GM18520 (cell line): ENCODE results near the gene COMT.

Source experiments
- ATAC-seq: cut with Tn5 transposase; IDR thresholded peaks from one replicate; pipeline ENCODE4 v1.9.1; 2021; ENCODE audit not compliant: unreplicated experiment

COMT gene

DNA sequence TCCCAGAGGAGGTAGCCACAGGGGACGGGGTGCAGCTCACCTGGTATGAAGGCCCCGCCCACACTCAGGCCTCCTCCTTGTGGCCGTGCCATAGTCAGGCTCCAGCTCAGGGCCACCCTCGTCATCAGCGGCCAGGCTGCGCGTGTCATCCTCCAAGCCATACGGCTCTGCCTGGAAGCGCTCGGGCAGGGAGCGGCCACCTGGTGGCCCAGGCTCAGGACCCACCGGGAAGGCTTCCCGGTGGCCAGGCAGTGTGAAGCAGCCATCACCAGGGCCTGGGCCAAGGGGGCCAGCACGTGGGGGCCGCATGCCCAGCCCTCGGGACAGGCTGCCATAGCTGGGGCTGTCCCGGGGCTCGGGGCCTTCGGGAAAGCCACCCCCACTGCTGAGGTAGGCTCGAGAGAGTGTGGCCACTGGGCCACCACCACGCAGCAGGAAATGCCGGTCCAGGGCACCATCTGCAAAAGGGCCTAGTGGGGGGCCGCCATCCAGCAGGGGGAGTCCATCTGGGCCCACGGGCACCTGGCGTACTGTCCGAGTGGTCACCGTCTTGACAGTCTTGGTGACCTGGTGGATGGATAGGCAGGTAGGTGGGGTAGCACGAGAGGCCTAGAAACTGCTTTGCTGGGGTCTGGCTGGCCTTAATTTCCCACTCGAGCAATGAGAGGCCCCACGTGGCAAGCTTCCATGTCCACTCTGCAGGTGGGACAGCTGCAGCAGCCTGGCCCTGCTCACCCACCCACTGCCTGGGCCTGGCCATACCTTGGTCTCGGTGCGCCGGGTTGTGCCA is 39.8 kb downstream of the COMT start:
- ATAC-seq = no peak

DNA sequence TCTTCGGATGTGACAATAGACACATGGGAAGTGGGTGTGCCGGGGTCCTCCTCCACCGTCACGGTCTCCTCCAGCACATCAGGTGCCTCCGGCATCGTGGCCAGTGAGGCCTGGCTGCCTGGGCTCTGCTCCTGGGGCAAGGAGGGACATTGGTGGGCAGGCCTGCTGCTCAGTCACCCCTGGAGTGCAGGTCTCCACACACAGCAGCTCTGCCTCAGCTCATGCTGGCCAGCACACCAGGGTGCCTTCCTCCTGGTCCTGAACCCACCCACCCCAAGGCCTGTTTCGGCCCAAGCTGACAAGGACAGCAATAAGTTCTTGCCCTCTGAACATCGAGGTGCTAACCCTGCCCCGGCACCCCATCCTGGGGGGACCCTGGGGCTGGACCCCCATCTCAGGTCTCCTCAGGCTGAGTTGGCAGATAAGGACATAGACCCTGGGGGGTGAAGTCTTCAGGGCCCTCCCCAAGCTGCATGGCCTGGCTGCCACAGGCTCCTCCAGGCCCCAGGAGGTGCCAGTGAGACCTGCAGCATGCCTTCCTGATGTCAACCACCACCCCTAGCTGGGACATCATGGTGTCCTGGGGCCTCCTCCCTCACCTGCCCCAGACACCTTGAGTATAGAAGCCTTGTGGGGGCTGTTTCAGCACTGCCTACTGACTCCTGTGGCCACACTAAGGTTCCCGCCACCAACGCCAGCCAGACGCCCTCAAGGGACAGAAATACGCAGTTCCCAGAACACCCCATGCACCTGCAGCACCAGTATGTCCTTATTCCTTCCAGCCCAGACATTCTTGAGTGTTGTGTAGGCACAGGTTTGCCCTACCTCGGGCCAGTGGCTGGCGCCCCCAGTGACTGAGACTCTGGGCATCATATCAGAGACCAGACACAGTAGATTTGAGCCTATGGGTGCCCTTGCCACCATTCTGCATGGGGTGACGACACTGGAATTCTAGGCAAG is 40.7 kb downstream of the COMT start:
- ATAC-seq = no peak

- ATAC-seq = no peak
These were observed 41.5 kb downstream of the COMT start for GRCh38 chr22:19982991-19983578.

DNA sequence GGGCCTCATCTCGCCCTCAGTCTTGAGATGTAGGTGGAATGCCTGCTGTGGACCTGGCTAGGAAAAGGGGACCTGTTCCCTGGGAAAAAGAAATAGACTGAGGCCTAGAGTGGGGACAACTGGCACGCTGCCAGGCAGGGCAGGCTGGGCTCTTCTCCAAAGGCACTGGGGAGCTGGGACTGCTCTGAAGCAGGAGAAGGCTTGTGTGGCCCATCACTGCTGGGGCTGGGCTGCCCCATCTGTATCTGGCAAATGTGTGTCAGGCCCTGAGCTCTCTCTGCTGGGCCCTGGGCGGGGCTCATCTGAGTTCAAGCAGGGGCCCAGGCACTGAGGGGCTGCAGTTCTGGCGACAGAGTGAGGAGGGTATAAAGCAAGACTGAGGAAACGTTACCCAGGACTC is 42.2 kb downstream of the COMT start:
- no peak for ATAC-seq

DNA sequence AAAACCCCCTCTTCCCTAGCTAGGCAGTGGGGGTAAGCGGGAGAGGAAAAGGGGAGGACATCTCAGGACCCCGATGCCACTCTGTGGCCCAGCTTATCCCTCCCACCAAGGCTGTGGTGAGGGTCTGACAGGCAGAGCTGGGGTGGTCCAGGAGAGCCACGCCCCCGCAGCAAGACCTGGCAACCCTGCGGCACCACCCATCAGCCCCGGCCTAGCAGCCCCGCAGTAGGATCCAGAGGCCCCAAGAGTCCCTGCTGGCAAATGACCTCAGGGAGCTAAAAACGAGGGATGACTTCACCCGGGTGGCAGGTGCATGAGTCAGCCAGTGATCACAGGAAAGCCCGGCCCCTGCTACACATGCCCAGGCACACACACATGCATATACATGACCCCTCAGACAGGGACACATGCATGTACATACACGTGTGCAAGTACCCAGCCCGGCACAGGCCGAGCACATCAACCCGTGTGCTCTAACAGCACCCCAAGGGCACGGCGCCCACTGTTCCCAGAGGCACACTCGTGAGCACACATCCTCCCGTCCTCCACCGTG is 42.7 kb downstream of the COMT start:
- ATAC-seq = no peak

- no peak for ATAC-seq
These were observed 43.6 kb downstream of the COMT start for GRCh38 chr22:19984851-19985811.

DNA sequence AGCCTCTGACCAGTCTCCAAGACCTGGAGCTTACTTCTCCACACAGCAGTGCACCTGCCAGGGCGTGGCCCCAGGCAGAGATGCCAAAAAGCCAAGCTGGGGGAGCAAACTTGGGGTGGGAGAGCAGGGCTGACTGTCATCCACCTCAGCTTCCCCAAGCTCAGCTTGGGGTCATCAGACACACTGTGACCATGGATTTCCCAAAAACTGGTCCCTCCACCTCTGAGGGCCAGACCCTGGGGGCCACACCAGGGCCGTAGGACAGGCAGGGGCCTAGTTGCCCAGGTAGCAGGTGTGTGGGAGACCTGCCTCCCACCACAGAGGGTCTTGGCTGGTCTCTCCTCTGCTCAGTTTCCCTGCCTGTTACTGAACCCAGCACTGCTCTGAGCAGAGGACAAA is 44.4 kb downstream of the COMT start:
- no peak for ATAC-seq

DNA sequence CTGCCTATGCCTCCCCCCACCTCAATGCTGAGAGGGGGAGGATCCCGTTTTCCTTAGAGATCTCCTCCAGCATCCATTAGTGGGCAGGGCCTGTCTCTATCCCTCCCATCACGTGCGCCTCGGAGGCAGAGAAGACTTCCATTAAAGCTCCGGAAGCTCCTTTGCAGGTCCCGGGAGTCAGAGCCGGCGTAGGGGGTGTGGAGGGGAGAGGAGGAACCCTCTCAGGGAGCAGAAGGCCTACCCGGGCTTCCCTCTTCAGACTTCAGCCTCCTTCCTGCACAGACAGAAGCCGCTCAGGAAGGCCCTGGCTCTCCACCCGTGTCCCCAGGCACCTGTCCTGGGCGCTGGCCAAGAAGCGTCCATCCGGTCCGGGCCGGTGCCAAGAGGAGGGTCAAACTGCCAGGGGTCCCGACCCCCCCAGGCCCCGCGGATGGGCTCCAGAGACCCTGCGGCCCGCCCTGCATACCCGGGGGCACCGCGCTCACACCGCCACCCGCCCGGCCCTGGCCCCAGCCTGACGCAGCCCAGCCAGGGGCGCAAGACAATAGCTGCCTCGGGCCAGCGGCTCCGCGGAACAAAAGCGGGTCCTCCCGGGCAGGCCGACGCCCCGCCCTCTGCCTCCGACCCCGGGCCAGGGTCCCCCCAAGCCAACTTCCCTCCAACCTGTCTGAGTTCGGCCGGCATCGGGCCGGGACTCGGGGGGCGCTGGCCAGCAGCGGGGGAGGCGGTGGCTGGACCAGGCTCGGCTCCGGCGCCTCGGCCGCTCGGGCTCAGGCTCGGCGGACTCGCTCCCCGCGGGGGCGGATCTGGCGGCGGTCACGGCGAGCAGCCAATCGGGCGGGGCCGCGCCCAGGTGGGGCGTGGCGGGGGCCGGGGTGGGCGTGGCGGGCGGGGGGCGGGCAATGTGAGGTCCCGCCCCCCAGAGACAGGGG is 45.1 kb downstream of the COMT start:
- ATAC-seq = no peak

DNA sequence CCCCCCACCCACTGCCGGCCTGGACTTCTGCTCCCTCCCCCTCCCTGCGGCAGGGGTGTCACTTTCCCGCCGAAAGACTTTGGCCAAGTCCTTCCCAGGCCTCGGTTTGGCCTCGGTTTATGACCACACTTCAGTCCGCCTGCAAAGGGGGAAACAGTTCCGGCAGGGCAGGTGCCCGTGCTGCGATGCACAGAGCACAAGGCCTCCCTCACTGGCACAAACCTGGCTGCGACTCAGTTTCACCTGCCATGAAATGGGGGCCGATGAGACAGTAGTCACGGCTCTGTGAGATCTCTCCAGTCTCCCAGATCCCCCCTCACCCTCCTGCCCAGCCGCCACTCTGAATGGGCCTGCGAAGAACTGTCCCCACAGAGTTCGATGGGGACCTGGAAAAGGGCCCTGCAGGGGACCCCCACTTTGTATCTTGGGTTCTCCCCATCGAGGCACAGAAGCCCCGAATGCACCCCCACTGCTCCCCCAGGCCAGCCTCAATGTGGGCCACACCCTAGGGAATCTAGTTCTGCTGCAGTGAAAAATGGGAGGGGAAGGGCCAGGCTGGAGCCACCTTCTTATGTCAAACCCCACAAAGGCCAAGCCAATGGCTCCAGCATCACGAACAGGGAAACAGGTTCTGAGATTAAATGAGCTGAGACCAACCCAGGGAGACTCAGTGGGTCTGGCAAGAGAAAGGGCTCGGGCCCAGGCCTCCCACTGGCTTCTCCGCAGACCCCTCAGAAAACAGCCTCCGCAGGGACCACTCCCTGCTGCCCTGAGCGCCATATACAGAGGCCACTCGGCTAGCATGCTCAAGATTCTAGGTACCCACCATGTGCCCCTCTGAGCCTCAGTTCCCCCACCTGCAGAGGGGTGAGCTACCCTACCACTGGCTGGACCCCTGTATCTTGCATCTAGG is 46.1 kb downstream of the COMT start:
- no peak for ATAC-seq

- ATAC-seq = no peak
These were observed 46.8 kb downstream of the COMT start for GRCh38 chr22:19988331-19988808.

DNA sequence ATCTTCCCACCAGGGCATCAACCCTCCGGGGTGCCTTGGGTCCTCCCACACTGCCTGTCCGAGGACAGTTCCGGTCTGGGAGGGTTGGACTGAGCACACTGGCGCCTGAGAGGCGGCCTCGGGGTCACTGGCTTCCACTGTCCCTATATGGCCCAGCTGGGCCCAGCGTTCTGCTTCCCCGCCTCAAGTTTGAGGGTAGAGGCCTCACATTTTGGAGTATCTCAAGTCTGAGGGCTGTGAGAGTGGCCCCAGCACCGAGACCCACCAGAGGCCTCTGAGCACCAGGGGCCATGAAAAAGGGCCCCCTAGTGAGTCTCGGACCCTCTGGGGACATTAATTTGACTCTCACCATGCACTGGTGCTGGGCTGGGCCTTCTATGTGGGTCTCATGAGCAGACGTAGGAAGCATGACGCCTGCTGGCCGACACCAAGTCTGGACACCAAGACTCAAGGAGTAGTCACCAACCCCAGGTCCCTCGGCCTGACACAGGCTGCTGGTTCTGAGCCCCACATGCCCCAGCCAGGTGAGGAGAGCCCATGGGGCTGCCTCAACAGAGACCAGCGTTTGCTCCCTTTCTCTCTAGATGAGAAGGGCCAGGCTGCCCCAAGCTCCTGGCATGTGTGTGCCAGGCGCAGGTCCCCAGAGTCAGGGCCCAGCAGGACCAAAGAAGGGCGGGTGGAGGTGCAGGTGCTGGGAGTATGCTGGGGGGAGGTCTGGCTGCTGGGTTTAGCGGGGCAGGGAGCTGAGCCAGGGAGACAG is 47.6 kb downstream of the COMT start:
- ATAC-seq = no peak

DNA sequence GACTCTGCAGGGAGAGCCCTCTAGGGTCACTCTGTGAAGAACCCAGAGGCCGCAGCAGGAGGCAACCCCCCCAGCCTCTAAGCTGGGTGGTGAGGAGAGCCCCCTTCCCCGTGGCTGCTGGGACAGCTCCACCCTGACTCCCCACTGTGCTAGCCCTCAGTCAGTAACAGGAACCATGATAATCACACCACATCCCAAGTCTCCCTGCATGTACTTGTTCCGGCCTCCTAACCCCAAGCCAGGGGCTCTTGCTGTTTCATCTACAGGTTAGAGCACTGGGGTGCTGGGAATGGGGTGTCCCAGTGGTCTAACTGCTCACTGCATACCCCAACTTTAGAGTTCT is 48.1 kb downstream of the COMT start:
- no peak for ATAC-seq

GRCh38 chr22:19990188-19990587 is 48.6 kb downstream of the COMT start:
- ATAC-seq = no peak

DNA sequence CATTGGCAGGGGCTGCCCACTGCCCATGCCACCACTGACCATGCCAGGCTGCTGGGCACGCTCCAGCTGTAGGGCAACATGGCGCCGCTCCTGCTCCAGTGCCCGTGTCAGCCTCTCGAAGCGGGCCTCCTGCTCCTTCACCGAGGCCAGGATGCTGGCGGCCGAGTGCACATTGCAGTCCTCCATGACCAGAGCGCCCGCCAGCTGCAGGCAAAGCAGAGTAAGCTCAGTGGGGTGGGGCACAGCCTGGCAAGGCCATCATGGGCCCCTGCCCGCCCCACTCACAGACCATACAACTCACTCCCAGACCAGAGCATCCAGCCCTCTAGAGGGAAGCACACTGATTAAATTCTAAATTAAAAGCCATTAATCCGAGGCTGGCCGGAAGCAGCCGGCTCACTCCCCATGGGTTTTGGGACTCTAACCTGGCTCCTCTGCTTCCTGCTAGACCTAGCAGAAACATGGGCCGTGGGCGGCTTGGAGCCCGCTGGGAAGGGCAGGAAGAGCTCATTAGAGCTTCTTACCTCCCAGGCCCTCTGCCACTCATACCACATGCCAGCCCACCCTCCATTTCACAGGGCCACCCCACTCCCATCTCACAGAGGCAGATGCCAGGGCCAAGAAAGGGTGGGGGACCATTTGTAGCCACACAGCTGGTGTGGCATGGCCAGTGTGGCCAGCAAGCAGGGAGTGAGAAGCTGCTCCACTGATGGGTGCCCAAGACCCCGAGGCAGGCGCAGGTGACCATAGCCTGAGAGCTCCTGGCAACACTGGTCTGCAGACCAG is 49.2 kb downstream of the COMT start:
- no peak for ATAC-seq

DNA sequence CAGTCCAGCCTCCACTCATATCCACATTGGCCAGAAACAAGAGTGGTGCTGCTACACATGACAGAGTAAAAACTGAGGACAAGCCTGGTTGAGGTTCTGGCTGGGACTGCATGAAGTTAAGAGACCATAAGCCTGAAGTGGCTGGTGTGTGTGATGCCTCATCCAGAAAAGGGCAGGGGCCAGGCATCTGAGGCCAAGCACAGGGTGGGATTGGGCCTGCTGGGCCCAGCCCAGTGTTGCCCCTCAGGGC is 49.7 kb downstream of the COMT start:
- ATAC-seq = no peak

DNA sequence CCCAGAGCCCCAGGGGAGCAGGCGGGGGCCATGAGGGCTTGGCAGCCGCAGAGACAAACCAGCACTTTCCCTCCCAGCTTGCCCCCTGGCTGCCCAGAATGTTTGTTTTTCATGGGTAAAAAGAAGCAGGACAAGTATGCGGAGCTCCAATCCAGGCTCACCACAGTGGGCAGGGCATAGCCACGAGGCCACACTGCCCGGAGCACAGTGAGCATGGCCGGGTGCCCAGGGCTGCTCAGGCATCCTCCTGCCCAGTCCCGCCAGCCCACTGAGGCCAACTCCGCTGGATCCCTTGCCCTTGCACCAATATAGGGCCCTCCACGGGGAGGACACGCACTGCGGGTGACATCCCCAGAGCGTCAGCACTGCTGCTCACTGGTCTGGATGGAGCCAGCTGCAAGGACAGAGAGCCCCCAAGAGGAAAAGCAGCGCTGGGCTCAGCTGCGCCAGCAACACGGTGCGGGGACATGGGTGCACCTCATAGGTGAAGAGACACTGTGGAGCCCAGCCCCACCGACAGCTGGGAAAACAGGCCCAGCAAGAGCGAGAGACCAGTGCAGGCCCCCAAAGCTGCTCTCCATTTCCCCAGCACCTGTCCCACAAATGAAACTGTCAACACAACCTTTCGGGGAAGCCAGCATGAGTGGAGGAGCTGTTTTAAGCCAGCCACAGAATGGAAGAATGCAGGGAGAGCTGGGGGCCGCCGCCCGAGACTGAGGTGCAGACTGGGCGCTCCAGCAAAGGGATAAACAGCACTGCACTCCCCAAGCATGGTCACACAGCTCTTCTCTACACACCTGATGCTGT is 50.3 kb downstream of the COMT start:
- ATAC-seq = no peak
